OCI-LY3 (cell line): ENCODE results near the gene BBS7.
A peak's percentile ranks its signal among the peaks of the same experiment; 100 is the strongest.

Experiments used
- H2AFZ ChIP-seq: fragments of 200-600, 300-600 bp; shearing (Covaris generic); 2 replicates; pipeline ENCODE4 v1.6.0; 2014; ENCODE audit warnings: antibody characterized with exemption, low read depth, low read length
- H3K27ac ChIP-seq: fragments of 200-600, 300-600 bp; sonication (generic); 2 replicates; pipeline ENCODE4 v1.5.1; 2014; ENCODE audit warnings: mild to moderate bottlenecking, low read length, moderate library complexity, mixed read lengths
- H3K27me3 ChIP-seq: fragments of 200-600, 300-600 bp; sonication (generic); 2 replicates; pipeline ENCODE4 v1.6.1; 2014; ENCODE audit warnings: low read depth, low read length, mixed read lengths
- H3K36me3 ChIP-seq: fragments of 200-600, 300-600 bp; sonication (generic); replicated peaks from 2 replicates; pipeline ENCODE3; 2014; ENCODE audit warnings: low read depth, low read length, mixed read lengths
- H3K4me1 ChIP-seq: fragments of 300-600, 200-600 bp; sonication (generic); 2 replicates; pipeline ENCODE4 v1.6.1; 2014; ENCODE audit warnings: low read length, mixed read lengths
- H3K4me2 ChIP-seq: fragments of 200-600, 300-600 bp; sonication (generic); 2 replicates; pipeline ENCODE4 v1.6.1; 2014; ENCODE audit warnings: low read length, mixed read lengths
- H3K4me3 ChIP-seq: fragments of 300-600, 200-600 bp; sonication (generic); 2 replicates; pipeline ENCODE4 v1.5.1; 2014; ENCODE audit warnings: antibody characterized with exemption, mild to moderate bottlenecking, low read length, moderate library complexity
- H3K79me2 ChIP-seq: fragments of 300-600, 200-600 bp; shearing (Covaris generic); 2 replicates; pipeline ENCODE4 v1.6.1; 2014; ENCODE audit warnings: mild to moderate bottlenecking, low read length, mixed read lengths
- H3K9ac ChIP-seq: fragments of 300-600, 200-600 bp; shearing (Covaris generic); 2 replicates; pipeline ENCODE4 v1.6.0; 2014; ENCODE audit warnings: mild to moderate bottlenecking, low read length, moderate library complexity
- H3K9me3 ChIP-seq: fragments of 200-600, 300-600 bp; shearing (Covaris generic); 2 replicates; pipeline ENCODE4 v1.6.1; 2014; ENCODE audit warnings: low read length, mixed read lengths; ENCODE audit not compliant: insufficient read depth
- H4K20me1 ChIP-seq: fragments of 200-600, 300-600 bp; sonication (generic); 2 replicates; pipeline ENCODE4 v1.6.1; 2016; ENCODE audit warnings: low read length, mixed read lengths; ENCODE audit not compliant: insufficient read depth
- EZH2phosphoT487 ChIP-seq: fragments of 200-600 bp; shearing (Covaris generic); IDR thresholded peaks from 2 replicates; pipeline ENCODE4 v1.6.1; 2018; ENCODE audit warnings: antibody characterized with exemption, mixed run types, low read depth
- TF ChIP-seq, protein P1 (sequence below): fragments of 200-600, 300-600 bp; sonication (generic); IDR thresholded peaks from 2 replicates; pipeline ENCODE4 v1.5.1; 2014; ENCODE audit warnings: antibody characterized with exemption, low read length, low read depth

The BBS7 gene

DNA sequence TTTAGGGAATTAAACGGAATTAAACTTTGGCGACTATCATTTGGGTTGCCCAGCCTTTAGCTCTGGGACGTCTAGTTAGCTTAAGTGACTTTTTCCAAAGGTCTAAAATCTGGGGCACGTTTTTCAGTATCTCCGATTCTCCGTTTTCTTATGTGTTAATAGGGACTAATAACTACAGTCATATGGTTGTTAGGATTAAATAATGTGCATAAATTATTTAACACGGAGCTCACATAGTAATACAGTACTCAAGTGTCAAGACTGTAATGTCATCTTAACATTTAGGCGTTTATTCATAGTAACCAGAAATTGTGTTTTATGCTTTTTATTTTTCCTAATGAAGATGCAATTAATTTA lies 46.1 kb downstream of the BBS7 start:
- Histone ChIP-seq H3K27ac (peak overlapping the region; percentile 55), H3K36me3 (peaks cover 30% of the 10 kb centered on the region), H2AFZ (peak overlapping the region; percentile 83), H3K79me2 (peaks cover 40% of the 10 kb centered on the region), H3K27me3 (no peaks in the 10 kb centered on the region), H3K9me3 (no peaks in the 10 kb centered on the region), H3K4me1 (peaks cover 11% of the 10 kb centered on the region), H3K4me3 (peak overlapping the region; percentile 89), H4K20me1 (no peaks in the 10 kb centered on the region), H3K9ac (peak overlapping the region; percentile 77), H3K4me2 (peak overlapping the region; percentile 68)
- TF ChIP-seq EZH2phosphoT487 = no peak
- TF ChIP-seq, protein P1, sequence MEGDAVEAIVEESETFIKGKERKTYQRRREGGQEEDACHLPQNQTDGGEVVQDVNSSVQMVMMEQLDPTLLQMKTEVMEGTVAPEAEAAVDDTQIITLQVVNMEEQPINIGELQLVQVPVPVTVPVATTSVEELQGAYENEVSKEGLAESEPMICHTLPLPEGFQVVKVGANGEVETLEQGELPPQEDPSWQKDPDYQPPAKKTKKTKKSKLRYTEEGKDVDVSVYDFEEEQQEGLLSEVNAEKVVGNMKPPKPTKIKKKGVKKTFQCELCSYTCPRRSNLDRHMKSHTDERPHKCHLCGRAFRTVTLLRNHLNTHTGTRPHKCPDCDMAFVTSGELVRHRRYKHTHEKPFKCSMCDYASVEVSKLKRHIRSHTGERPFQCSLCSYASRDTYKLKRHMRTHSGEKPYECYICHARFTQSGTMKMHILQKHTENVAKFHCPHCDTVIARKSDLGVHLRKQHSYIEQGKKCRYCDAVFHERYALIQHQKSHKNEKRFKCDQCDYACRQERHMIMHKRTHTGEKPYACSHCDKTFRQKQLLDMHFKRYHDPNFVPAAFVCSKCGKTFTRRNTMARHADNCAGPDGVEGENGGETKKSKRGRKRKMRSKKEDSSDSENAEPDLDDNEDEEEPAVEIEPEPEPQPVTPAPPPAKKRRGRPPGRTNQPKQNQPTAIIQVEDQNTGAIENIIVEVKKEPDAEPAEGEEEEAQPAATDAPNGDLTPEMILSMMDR = no peak

GRCh38 chr4:121823505-121824170 lies 46.6 kb downstream of the BBS7 start, which contains the start of gene CCNA2:
TSS of gene CCNA2 (minus strand) at chr4:121823883. CDS start at chr4:121823628, 255 bp downstream.
- H3K79me2 ChIP-seq = peaks cover 43% of the 10 kb centered on the region
- H3K4me3 ChIP-seq = peak within 1 kb of the TSS; percentile 89
- peak within 1 kb of the TSS; percentile 89 for H3K9ac ChIP-seq
- peak within 1 kb of the TSS; percentile 68 for H3K27ac ChIP-seq
- TF ChIP-seq EZH2phosphoT487 = no peak
- TF ChIP-seq, protein P1 = no peak
- H2AFZ ChIP-seq = peak within 1 kb of the TSS; percentile 83
- no peaks in the 10 kb centered on the region for H4K20me1 ChIP-seq
- H3K4me1 ChIP-seq = peaks cover 11% of the 10 kb centered on the region
- peak within 1 kb of the TSS; percentile 70 for H3K4me2 ChIP-seq
- H3K9me3 ChIP-seq = no peaks in the 10 kb centered on the region
- no peaks in the 10 kb centered on the region for H3K27me3 ChIP-seq
- H3K36me3 ChIP-seq = peaks cover 35% of the 10 kb centered on the region

DNA sequence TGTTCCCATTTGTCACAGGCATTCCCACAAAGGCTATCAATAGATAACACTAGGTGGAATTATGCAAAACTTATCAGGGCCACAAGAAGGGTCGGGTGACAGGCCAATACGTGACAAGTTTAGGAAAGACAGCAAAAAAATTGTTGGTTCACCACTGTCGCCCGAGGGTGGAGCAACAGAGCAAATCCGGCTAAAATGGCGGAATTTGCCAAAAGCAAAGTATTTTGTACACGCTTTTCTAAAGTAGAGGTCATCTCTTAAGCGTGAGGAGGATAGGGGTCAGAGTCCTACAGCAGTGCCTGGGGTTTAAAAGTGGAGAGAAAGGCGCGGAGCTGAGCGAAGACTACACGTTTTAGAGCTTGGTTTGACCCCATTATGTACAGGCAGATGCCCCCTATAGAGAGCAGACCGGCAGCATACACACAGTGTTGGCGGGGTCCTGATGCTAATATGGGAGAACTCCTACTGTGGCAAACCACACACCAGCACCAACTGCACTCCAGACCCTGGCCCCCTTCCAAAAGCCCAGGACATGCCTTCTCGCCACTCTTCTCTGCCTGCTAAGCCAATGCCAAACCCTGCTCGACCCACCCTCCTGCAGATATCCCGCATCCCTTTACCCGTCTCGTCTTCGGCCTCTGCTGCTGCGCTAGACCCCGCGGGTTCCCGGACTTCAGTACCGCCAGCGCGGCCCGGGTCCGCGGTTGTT lies 47.3 kb downstream of the BBS7 start:
- Histone ChIP-seq H3K4me1 (peaks cover 11% of the 10 kb centered on the region), H3K79me2 (peaks cover 50% of the 10 kb centered on the region), H2AFZ (0 out of 2 replicates have a peak overlapping the region, but pooled peaks have one; percentile 10), H3K36me3 (peaks cover 42% of the 10 kb centered on the region), H3K4me2 (peak overlapping the region; percentile 70), H3K27ac (peak overlapping the region; percentile 68), H4K20me1 (no peaks in the 10 kb centered on the region), H3K27me3 (no peaks in the 10 kb centered on the region), H3K9me3 (no peaks in the 10 kb centered on the region), H3K4me3 (peak overlapping the region; percentile 89), H3K9ac (peak overlapping the region; percentile 89)
- TF ChIP-seq, protein P1 = peak; percentile 28
- TF ChIP-seq EZH2phosphoT487 = no peak

GRCh38 chr4:121822047-121822446 lies 48.2 kb downstream of the BBS7 start:
- TF ChIP-seq, protein P1 = no peak
- TF ChIP-seq EZH2phosphoT487 = no peak
- Histone ChIP-seq H3K4me1 (peaks cover 11% of the 10 kb centered on the region), H3K79me2 (peaks cover 57% of the 10 kb centered on the region), H3K9me3 (no peaks in the 10 kb centered on the region), H3K27ac (no peak overlapping the region), H3K4me3 (peak overlapping the region; percentile 89), H3K27me3 (no peaks in the 10 kb centered on the region), H3K9ac (peak overlapping the region; percentile 89), H3K4me2 (peak overlapping the region; percentile 70), H2AFZ (no peak overlapping the region), H3K36me3 (peaks cover 50% of the 10 kb centered on the region), H4K20me1 (no peaks in the 10 kb centered on the region)
